IPS-NIHi7 (cell line): ENCODE results near the gene GSC.
"Not testable (repeated sequence)": the region's sequence is repeated elsewhere in the genome, so short reads cannot be mapped to it uniquely, and the experiment has no call there.

ENCODE experiments used
- DNase-seq: peaks from one replicate; pipeline ENCODE4 v3.0.0; 2012; ENCODE audit warnings: mixed read lengths; ENCODE audit errors: extremely low spot score

GSC gene

DNA sequence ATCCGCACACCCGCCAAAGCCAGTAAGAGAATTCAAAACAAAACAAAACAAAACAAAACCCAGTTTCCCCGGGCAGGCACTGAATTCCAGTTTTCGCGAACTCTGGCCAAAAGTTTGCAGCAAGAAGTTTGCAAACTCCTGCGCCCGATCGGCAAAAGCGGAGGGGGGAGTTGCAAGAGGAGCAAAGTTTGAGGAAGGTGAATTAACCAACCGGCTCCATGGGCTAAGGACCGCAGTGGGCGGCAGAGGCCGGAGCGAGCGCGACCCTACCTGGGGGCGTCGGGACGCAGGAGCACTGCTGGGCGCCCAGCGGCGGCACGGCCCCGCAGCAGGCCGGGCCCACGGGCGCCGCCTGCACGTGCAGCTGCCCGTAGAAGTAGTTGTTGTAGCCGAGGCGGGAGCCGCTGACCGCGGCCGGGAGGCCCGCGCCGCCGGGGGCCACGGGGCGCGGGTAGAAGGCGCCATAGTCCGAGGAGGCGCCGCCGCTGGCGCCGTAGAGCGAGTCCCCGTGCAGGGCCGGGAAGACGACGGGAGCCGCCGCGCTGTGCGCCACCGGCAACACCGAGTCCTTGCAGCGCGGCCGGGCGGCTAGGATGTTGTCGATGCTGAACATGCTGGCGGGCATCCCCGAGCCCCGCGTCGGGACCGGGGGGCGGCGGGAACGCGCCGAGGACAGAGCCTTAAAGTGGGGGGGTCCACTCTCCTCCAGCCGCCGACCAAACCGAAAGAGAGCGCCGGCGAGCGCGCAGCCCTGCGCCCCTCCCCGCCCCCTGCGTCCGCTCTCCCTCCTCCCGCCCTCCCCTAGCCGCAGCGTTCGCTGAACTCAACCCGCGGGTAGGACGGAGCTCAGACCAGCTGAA lies at the start of gene GSC:
Gene GSC, minus strand, starts transcription at position 723 of the 860 bp plus-strand sequence. Its CDS starts 98 bp downstream, at position 625.
- peak; percentile 65 for DNase-seq

DNA sequence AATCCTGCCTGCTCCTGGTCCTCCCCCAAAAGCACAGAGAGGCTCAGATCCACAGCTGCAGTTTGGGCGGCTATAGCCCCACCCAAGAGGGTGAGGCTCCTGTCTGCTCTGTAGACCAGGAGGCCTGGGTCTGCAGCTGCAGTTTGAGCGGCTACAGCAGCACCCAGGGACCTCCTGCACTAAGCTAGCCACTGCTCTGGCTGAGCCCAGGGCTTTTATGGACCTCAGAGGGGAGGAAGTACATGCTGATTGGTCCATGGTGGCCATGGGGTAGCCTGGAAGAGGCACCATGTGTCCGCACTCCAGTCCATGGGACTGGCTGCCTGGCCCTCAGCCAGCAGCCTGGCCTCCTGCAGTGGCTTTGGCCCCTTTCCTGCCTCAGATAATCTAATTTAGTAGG lies 49.6 kb upstream of the GSC start:
- no peak for DNase-seq

DNA sequence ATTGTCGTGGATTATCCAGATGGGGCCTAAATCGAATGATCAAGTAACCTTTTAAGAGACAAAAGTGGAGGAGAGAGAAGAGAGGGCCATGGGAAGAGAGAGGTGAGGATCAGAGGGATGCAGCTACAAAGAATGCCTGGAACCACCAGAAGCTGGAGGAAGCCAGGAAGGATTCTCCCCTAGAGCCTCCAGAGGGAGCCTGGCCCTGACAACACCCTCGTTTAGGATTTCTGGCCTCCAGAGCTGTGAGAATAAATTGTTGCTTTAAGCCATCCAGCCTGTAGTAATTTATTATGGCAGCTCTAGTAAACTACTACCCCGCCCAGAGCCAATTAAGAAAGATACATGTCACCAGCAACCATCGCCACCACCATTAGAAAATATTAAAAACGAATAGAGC lies 46.2 kb upstream of the GSC start:
- peak; percentile 26 for DNase-seq

- no peak for DNase-seq
Observed at GRCh38 chr14:94805680-94806288, 35.9 kb upstream of the GSC start.

GRCh38 chr14:94801225-94801624 lies 31.3 kb upstream of the GSC start:
- DNase-seq: no peak

DNA sequence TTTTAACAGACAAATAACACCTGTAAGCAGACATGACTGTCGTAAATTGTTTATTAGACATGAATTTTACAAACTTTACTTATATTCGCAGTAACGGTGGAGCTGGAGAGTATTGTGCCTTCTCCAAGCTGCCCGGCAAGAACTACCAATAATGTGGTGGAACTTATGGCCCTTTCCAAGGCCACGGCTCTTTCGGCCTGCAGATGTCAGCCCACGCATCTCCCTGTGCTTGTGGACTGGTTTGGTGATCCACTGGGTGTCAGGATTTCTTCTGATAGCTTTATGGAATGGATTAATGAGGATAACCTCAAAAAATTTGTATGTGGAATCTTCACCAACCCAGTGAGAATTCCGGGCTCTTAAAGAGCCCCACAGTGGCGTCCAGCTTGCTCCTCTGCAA lies 30.9 kb upstream of the GSC start:
- DNase-seq: not testable (repeated sequence)

- no peak for DNase-seq
Observed at GRCh38 chr14:94797887-94798286, 28.0 kb upstream of the GSC start.

DNA sequence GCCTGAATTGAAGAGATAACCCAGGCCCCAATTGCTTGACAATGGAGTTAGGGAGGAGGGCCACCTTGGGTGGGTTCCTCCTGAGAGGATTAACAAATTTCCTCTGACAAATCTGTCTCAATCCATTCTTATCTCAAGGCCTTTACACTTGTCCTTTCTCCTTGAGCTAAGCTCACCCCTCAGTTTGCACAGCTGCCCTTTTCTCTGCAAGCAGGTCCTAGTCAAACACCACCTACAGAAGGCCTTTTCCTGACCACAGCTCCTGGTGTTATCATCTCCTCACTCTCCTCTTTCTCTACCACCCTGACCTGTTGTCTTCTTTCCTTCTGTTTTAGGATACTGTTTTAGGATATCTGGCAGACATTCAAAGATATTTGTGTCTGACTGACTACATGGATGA lies 26.4 kb upstream of the GSC start:
- DNase-seq: peak; percentile 10

DNA sequence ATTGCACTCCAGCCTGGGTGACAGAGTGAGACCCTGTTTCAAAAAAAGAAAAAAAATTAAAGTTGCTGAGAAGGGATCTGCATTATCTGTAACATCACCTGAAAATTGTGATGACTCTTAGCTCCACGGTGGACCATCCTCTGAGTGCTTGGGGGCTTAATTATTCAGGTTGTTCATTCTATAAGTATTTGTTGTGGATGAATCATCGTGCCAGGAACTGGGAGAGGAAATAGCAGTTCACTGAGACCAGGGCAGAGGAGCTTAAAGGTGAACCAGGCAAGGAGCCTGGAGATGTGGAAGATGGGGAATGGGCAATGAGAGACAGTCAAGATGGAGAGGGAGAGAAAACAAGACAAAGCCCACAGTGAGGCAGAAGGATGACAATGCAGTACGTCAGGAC lies 25.5 kb upstream of the GSC start:
- DNase-seq: peak; percentile 4

GRCh38 chr14:94793901-94794300 lies 24.0 kb upstream of the GSC start:
- DNase-seq: no peak

DNA sequence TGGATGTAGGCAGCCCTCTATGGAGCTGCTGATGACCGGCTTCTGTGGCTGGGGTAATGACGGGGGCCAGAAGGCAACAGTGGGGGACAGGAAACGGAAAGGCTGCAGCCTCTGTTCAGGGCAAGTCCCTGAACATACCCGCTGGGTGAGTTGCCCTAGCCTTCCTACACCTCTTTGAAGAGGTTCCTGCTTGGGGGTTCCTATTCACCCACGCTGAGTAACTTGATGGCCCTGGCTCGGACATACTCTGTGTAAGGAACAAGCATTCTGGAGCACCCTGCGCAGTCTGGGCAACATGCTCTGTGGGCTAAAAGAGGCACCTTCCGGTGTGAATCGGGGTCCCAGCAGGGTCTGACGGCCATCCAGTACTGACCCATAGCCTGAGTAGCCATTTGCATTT lies 17.7 kb upstream of the GSC start:
- no peak for DNase-seq

DNA sequence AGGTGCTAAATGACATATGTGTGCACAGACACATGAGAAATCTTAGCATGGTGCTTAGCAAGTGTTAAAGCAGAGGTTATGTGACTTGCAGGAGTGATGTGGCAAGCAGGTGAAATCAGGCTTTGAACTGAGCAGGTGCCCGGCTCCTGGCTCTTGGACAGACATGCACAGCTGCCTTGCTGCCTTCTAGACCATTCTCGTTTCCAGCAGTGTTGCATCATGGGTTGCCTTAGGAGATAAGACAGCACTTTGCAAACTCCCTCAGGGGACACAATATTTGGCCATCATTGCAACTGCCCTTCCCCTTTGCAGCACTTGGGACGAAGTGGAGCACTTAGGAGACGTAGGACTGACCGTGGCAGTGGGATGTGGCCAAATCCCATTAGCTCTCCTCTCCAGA lies 17.2 kb upstream of the GSC start:
- peak; percentile 4 for DNase-seq

GRCh38 chr14:94780536-94781399 lies 10.9 kb upstream of the GSC start:
- DNase-seq: peak; percentile 54

DNA sequence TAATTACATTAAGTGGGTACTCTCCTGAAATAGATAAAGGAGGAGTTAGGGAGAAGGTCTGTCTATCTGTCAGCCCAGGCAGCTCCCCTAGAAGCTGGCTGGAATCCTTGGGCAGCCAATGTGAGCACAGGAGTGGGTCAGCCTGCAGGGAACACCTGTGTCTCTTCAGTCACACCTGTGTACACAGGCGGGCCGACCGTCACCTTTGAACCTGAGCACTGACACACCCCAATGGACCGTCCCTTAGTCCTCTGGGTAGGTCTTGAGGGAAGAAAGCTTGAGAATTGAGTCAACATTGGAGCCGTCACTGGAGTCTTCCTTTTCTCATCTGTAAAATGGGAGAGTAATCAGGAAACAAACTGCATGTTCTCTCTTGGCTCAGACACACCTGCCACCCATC lies 9.8 kb upstream of the GSC start:
- no peak for DNase-seq

- DNase-seq: no peak
Observed at GRCh38 chr14:94775871-94776210, 5.9 kb upstream of the GSC start.

DNA sequence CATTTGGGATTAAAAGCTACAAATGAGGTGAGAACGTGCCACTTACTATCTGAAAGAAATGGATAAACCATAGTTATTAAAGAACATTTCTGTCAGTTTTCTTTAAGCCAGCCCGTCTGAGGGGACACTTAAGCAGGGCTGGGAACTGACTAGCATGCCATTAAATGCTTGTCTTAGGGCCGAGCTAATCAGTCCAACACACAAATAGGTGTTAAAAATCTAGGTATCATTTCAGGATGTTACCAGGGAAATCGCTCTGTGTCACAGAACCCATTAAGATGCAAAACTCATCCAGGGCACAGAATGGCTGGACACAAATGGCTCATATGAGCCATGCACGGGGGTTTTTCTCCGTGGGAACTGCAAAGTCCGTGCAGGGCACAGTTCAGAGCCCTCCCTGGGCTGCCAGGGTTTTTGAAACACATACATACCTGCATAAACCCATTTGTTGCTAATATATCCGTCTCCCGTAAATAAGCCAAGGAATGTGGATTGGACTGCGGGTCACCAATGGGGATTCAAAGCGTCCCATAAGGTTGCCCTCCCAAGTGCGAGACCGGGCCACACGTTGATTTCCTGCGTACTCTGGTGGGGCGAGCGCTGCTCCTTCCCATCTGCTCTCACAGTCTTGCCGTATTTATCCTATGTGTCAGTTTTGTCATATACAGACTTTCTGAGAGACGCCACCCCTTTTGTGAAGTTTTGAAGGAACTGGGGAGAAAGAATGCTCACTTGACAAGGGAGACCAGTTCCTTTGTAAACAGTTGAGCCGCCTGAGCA lies 5.4 kb upstream of the GSC start:
- no peak for DNase-seq

GRCh38 chr14:94774344-94775090 lies 4.6 kb upstream of the GSC start:
- DNase-seq: peak; percentile 1

DNA sequence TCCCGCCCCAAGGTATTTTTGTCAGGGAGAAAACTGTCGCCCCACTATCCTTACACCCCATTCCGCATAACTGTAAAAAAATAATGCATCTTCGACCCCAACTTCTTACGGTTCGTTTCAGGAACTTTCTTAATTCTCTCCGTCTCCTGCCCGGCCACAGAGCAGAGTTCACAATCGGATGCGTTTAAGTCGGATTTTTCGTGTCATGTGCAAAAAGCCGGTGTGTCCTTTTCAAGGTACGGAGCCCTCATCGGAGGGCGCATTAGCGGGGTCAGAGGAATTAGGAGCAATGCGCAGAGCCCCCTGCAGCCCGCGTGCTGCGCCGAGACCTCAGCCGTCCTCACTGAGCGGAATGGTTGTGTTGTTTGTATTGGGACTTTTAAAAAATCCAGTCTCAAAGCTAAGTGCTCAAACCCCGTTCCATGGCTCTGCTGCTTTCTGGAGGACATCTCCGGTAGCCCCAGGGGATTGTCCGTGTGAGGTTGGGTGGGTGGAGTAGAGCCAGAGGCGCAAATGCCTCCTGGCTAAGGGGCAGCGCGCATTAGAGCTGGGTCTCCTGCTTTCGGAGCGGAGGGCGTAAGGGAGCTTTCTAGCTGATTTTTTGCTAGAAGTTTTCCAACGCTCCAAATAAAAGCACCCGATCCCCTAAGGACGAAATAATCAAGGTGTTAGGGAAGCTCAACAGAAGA lies 3.9 kb upstream of the GSC start:
- peak; percentile 53 for DNase-seq

- DNase-seq: peak; percentile 35
Observed at GRCh38 chr14:94773061-94773648, 3.2 kb upstream of the GSC start.

DNA sequence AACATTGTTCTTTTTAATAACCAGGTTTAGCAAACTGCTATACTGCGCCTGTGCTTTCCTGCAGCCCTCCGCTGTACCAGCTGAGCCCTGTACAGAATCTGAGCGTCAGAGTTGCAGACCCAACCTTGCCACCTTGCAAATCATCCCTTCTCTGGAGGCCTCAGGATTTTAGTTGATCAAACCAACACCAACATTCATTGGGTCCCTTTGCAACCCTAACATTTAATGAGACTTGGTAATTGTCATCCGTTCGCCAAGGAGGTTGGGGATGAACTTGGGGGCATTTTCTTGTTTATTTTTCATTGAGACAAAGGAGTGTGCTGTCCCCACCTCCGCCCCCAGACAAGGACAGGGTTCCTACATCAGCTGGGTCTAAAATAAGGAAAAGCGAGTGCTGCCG lies 2.6 kb upstream of the GSC start:
- DNase-seq: peak; percentile 5
